HG03520 (cell line): ENCODE data around the gene SLC16A10.
A peak's percentile ranks its signal among the peaks of the same experiment; 100 is the strongest.
"Not testable (repeated sequence)": the region's sequence is repeated elsewhere in the genome, so short reads cannot be mapped to it uniquely, and the experiment has no call there.

Experiments used
- ATAC-seq: cut with Tn5 transposase; IDR thresholded peaks from one replicate; pipeline ENCODE4 v1.9.1; 2021; ENCODE audit warnings: mild to moderate bottlenecking, moderate library complexity; ENCODE audit not compliant: unreplicated experiment

The SLC16A10 gene

GRCh38 chr6:111184827-111185532 lies 97.7 kb downstream of the SLC16A10 start:
- ATAC-seq: no peak

- no peak for ATAC-seq
These were observed 98.7 kb downstream of the SLC16A10 start for GRCh38 chr6:111185954-111186353.

GRCh38 chr6:111187874-111188273 lies 100.6 kb downstream of the SLC16A10 start:
- no peak for ATAC-seq

GRCh38 chr6:111189666-111190210 lies 102.4 kb downstream of the SLC16A10 start:
- ATAC-seq: not testable (repeated sequence)

- no peak for ATAC-seq
These were observed 103.3 kb downstream of the SLC16A10 start for GRCh38 chr6:111190637-111191036.

- not testable (repeated sequence) for ATAC-seq
These were observed 103.8 kb downstream of the SLC16A10 start for GRCh38 chr6:111191136-111191535.

GRCh38 chr6:111192911-111193555 lies 105.7 kb downstream of the SLC16A10 start:
- ATAC-seq: no peak

GRCh38 chr6:111195656-111196055 lies 108.4 kb downstream of the SLC16A10 start:
- ATAC-seq: no peak

GRCh38 chr6:111198841-111199240 lies 111.5 kb downstream of the SLC16A10 start:
- ATAC-seq: no peak

GRCh38 chr6:111199935-111200334 lies 112.6 kb downstream of the SLC16A10 start:
- no peak for ATAC-seq

- ATAC-seq: no peak
These were observed 113.3 kb downstream of the SLC16A10 start for GRCh38 chr6:111200350-111201243.

GRCh38 chr6:111201244-111201554 lies 113.9 kb downstream of the SLC16A10 start:
- no peak for ATAC-seq

- ATAC-seq: no peak
These were observed 114.5 kb downstream of the SLC16A10 start for GRCh38 chr6:111201764-111202163.

- not testable (repeated sequence) for ATAC-seq
These were observed 116.2 kb downstream of the SLC16A10 start for GRCh38 chr6:111203539-111203938.

- ATAC-seq: no peak
These were observed 117.0 kb downstream of the SLC16A10 start for GRCh38 chr6:111204305-111204704.

- ATAC-seq: no peak
These were observed 117.6 kb downstream of the SLC16A10 start for GRCh38 chr6:111204881-111205280.

GRCh38 chr6:111205502-111205901 lies 118.2 kb downstream of the SLC16A10 start:
- ATAC-seq: no peak

- ATAC-seq: no peak
These were observed 120.0 kb downstream of the SLC16A10 start for GRCh38 chr6:111207141-111207858.

GRCh38 chr6:111208933-111209332 lies 121.6 kb downstream of the SLC16A10 start:
- ATAC-seq: no peak

GRCh38 chr6:111210194-111210728 lies 123.0 kb downstream of the SLC16A10 start:
- ATAC-seq: peak; percentile 67
